A204.1 (cell line): ENCODE results near the gene THPO.

ENCODE experiments used
- FAIRE-seq: peaks from 2 replicates; lab custom pipeline; 2012; peaks lifted over from hg19 to GRCh38; lab: Jason Lieb, UNC

The THPO gene

DNA sequence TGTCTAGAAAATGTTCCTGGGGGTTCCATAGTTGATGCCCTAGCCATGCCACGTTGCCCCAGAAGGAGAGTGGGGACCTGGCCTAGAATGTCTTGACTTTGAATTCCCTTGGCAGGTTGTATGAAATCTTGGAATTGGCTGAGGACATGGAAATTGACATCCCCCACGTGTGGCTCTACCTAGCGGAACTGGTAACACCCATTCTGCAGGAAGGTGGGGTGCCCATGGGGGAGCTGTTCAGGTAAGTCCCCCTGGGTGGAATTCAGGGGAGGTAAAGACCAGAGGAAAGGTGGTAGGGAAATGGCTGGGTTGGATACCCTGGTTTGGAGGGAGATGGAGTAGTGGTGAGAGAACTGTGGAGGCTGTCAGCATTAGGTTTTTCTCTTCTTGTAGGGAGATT lies 49.5 kb downstream of the THPO start:
- no peak for FAIRE-seq

DNA sequence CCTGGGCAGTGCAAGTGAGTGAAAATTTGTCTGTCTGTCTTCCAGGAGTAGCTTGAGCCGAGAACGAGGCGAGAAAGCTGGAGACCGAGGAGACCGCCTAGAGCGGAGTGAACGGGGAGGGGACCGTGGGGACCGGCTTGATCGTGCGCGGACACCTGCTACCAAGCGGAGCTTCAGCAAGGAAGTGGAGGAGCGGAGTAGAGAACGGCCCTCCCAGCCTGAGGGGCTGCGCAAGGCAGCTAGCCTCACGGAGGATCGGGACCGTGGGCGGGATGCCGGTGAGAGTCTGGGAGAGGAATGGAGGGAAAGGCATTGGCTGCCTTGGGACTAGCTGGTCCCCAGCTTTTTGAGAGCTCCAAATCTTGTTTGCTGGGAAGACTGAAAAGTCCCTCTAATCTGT lies 50.8 kb downstream of the THPO start:
- no peak for FAIRE-seq

DNA sequence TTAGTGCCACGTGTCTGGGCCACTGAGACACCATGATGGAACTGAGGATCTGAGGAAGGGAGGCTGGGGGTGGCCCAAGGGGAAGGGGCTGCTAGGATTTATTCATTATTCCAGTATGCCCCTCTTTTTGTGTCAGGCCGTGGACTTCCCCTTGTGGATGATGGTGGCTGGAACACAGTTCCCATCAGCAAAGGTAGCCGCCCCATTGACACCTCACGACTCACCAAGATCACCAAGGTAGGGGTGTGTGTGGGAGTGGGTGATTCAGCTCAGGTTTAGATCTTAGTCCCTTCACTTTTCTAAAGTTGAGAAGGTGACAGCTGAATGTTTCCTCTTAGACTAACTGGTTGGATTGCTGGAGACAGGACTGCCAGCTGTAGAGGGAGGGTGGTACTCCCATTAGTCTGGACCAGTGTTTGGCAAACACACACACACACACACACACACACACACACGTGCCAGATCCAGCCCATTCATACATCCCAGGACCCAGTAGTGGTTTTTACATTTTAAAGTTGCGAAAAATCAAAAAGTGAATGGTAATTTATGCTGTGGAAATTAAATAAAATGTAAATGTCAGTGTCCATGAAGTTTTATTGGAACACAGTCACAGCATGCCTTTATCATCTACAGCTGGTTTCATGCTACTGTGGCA lies 52.2 kb downstream of the THPO start:
- no peak for FAIRE-seq

DNA sequence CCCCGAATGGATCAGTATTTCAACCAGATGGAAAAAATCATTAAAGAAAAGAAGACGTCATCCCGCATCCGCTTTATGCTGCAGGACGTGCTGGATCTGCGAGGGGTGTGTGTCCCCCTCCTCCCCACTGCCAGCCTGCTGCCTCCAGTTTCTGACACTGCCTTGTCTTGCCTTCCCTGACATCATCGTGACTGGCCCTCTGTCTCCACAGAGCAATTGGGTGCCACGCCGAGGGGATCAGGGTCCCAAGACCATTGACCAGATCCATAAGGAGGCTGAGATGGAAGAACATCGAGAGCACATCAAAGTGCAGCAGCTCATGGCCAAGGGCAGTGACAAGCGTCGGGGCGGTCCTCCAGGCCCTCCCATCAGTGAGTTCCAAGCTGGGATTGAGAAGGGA lies 52.7 kb downstream of the THPO start:
- FAIRE-seq = no peak

DNA sequence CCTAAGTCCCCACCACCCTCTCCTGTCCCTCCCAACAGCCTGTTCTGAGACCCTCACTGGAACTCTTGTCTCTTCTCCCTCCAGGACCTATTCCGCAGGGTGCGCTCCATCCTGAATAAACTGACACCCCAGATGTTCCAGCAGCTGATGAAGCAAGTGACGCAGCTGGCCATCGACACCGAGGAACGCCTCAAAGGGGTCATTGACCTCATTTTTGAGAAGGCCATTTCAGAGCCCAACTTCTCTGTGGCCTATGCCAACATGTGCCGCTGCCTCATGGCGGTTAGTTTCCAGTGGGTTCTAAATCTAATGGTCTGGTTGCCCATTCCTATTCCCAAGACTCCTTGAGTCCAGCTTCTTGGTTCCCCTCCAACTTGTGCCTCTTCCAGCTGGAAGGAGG lies 54.3 kb downstream of the THPO start:
- FAIRE-seq = no peak

DNA sequence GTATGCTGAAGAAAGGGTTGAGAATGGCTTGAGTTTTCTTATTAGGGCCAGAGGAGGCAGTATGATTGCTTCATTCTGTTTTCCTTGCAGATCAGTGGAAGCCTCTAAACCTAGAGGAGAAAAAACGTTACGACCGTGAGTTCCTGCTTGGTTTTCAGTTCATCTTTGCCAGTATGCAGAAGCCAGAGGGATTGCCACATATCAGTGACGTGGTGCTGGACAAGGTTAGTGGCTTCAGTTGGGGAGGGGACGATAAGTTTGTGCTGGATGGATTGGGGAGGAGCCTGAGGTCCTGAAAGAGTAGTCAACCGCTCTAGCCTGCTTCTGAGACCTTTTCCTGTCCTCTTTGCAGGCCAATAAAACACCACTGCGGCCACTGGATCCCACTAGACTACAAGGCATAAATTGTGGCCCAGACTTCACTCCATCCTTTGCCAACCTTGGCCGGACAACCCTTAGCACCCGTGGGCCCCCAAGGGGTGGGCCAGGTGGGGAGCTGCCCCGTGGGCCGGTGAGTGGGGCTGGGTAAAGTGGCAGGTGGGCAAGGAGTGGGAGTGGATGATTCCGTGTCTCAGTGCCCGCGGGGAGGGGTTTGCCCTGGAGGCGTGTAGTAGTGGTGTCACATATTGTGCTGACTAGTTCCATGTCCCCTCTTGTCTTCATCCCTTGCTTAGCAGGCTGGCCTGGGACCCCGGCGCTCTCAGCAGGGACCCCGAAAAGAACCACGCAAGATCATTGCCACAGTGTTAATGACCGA lies 55.1 kb downstream of the THPO start:
- no peak for FAIRE-seq
